NOMO-1 (cell line): ENCODE measurements around the gene DUSP3.
"Not testable (repeated sequence)": the region's sequence is repeated elsewhere in the genome, so short reads cannot be mapped to it uniquely, and the experiment has no call there.

Experiments
- DNase-seq, 2 experiments: peaks; one replicate each; lab custom pipeline; 2025; ENCODE audit not compliant: unreplicated experiment in 2 of 2; lab: John Stamatoyannopoulos, UW

DUSP3 gene

DNA sequence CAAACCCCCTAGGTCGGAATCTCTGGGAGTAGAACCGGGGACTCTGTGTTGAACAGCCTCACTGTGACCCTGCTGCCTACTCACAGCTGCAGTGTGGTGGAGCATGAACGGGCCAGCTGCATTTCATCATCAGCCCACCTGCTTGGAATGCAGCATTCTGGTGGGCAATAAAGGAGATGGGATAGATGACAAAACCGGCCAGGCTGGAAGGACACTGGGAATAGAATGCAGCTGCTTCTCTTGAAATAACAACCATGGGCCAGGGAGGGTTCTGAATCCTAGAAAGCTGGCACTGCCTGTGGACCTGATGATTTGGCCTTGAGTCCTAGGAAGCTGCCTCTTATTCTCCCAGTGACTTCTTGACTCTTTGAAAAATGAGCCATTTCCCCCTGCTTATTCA, 25.0 kb upstream of the DUSP3 start:
- no peak for DNase-seq

DNA sequence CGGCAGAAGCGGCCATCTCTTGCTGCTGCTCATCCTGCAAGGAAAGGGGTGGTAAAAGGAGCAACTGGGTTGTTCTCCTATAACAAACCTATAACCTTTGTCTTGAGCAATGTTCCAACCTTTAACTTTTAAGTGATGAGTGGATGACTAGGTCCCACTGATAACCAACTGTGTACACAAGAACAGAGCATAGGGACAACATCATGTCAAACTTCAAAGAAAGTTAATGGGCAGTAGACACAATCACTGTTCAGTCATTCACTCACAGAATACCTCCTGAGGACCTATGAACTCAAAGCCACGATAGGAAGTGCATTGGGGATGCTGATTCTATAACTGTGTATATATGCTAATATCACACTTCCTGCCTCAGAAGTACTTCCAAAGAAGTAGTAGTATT, 23.1 kb upstream of the DUSP3 start:
- no peak for DNase-seq

DNA sequence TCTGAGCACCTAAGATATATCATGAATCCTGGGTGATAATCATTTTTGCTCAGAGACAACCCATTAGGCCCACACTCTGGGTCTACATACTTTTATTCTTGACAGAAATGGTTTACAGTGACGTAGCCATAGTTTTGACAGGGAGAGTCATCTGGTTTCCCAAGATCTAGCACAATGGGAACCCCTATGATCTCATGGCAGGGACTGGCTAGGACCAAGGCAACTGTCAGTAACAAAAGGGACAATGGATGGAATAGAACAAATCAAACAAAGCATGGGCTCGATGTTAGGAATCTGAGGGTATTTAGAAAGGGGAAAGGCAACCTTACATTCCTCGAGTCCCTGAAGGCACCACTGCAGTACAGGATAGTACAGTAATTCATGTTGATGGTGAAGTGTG, 22.0 kb upstream of the DUSP3 start:
- no peak for DNase-seq

DNA sequence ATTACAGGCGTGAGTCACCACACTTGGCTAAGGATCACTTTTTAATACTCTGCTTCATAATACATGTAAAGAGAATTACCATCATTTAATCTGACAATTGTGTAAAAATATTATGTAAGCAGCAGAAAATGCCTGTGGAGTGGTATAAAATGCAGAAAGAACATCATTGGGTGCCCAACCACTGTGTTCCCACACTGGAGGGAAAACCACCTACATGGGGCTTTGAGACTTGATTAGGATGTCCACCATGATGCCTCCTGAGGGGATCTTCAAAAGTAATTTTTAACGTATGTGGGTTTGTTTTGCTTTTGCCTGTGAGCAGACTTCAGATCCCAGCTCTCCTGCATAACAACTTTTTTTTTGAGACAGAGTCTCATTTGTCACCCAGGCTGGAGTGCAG, 20.3 kb upstream of the DUSP3 start:
- no peak for DNase-seq

DNA sequence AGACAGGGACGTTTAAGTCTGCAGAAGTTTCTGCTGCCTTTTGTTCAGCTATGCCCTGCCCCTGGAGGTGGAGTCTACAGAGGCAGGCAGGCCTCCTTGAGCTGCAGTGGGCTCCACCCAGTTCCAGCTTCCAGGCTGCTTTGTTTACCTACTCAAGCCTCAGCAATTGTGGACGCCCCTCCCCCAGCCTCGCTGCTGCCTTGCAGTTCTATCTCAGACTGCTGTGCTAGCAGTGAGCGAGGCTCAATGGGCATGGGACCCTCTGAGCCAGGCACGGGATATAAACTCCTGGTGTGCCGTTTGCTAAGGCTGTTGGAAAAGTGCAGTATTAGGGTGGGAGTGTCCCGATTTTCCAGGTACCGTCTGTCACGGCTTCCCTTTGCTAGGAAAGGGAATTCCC, 19.2 kb upstream of the DUSP3 start:
- DNase-seq, result not testable (repeated sequence)

DNA sequence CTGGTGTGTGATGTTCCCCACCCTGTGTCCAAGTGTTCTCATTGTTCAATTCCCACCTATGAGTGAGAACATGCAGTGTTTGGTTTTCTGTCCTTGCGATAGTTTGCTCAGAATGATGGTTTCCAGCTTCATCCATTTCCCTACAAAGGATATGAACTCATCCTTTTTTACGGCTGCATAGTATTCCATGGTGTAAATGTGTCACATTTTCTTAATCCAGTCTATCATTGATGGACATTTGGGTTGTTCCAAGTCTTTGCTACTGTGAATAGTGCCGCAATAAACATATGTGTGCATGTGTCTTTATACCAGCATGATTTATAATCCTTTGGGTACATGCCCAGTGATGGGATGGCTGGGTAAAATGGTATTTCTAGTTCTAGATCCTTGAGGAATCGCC, 13.9 kb upstream of the DUSP3 start:
- not testable (repeated sequence) for DNase-seq

DNA sequence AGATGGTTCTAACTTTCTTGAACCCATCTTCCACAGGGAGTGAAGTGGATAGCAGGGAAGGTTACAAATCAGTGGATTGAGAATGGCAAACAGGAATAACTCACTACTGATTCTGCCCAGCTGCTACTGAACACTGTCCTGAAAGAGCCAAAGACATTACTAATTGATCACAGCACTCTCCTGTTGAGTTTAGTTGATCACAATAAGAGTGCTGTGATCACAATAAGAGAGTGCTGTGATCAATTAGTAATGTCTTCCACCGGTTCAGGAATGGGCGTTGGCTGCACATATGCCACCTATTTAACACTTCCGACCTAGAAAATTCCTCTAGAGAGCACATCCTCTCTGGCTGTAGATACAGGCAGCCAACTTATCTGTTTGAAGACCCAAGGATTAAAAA, 12.8 kb upstream of the DUSP3 start:
- no peak for DNase-seq

DNA sequence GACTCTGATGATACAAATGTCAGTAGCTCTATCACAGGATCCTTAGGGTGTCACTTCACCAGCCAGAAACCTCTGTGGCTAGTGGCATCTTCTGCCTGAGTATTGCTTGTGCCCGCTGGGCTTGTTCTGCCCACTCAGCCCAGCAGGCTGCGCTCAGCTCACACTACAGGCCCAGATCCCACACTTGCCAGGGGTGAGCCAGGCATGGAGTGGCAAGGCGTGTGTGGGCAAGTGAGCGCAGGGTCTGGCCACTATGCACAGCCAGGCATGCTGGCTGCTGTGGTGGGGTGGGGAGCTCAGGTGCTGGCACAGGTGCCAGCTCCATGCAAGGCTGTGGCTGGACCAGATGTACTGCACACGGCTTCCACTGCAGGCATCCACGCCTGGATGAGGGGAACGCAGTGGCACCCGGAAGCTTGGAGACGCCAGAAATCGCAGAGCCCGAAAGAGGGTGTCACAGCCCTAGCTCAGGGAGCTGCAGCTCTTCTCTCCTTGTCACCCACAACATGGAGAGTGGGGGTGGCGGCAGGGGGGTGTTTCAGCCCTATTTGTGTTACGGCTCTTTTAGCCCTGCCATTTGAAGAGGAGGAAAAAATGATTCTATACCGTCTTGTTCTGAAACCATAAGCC, 11.6 kb upstream of the DUSP3 start:
- no peak for DNase-seq

DNA sequence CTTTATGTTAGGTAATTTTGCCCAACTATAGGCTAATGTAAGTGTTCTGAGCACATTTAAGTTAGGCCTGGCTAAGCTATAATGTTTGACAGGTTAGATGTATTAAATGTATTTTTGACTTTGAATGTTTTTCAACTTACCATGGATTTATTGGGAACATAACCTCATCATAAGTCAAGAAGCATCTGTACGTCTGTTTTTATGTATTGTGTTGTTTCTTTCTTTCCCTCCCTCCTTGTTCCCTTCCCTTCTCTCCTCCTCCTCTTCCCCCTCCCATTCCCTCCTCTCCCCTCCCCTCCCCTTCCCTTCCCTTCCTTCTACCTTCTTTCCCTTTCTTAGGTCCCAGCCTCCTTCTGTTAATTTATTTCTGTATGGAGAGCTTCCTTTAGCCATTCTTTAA, 10.7 kb upstream of the DUSP3 start:
- no peak for DNase-seq

DNA sequence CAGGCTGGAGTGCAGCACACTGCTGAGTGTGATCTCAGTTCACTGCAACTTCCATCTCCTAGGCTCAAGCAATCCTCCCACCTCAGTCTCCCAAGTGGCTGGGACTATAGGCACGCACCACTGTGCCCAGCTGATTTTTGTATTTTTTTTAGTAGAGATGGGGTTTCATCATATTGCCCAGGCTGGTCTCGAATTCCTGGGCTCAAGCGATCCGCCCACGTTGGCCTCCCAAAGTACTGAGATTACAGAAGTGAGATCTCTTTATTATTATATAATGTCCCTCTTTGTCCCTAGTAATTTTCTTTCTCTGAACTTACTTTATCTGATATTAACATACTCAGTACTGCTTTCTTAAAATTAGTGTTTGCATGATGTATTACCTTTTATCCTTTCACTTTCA, 9.8 kb upstream of the DUSP3 start:
- DNase-seq, result no peak

DNA sequence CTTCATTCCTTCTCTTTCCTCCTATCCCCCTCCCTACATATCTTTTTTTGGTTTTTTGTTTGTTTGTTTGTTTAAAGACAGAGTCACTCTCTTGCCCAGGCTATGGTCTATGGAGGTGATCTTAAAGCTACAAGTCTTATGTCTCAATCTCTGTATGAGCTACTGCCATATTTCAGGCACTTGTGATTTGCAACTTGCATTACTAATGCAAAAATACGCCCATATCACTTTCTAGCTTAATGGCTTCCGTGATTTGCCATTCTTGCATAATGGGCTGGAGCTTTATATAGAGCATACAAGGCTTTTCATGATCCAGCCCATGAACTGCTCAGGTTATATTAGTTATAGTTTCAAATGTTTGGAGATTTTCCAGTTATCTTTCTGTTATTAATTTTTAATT, 9.0 kb upstream of the DUSP3 start:
- peak; percentile 74 to 84 for DNase-seq

DNA sequence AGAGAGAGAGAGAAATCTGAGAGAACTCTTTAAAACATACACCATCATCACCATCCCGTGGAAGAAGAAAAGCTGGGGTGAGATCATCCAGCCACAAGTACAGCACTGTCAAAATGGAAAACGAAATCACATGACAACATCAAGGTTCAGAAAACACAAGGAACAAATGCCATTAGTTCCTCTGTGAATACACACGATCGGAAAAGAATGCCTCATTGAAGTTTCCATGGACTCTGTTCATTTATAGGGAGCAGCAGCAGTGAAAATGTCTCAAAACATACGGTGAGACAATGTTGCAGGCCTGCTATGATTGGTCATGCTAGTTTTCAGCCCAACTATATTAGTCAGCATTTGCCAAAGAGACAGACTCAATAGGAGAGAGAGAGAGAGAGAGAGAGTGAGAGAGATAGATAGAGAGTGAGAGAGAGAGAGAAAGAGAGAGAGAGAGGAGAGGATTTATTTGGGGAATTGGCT, 5.9 kb upstream of the DUSP3 start:
- DNase-seq, result no peak

DNA sequence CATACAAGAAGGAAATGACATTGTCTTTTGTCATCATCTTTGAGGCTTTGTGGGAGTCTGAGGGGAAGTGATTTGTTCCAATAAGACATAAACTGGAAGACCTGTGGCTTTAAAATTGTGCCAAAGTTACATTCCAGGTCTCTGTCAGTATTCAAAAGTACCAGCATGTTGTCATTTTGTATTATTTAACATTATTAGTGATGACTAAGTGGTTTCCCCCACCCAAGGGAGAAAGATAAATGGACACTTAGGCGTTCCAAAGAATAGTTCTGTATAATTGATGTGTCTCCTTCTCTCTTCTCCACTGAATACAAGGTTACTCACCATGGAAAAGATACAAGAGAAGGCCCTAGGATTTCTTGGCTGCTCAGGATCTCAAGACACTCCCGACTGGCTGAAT, 5.3 kb upstream of the DUSP3 start:
- DNase-seq, result no peak

DNA sequence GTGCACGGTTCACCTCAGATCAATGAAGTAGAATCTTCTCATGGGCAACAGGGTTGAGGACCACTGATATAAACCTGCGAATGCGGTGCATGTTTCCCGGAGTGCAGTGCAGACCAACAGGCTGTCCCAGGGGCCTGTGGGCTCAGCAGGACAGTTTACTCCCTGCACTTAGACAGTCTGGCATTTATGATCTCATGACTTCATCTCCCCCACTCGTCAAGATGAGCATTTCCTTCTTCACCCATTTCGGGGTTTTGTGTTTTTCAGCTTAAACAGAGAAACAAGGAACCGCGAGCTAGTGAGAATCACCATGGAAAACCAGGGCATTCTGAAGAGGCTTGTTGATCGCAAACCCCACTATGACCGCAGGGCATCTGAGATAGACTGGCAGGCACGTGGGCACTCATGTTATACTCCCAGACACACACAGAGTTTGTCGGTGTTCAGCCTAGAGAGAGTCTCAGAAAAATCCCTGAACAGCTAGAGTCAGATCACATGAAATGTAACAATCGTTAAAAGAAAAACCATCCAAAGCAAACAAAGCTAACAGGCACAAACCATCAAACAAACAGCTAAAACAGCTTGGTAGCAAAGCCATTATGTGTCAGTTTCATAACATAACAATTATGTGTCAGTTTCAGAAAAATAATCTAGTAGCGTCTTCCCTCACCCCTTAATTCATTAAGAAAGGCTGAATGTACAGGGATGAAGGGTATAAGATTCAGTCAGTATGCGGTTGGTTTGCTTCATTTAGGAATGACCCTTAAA, 4.3 kb upstream of the DUSP3 start:
- no peak for DNase-seq

DNA sequence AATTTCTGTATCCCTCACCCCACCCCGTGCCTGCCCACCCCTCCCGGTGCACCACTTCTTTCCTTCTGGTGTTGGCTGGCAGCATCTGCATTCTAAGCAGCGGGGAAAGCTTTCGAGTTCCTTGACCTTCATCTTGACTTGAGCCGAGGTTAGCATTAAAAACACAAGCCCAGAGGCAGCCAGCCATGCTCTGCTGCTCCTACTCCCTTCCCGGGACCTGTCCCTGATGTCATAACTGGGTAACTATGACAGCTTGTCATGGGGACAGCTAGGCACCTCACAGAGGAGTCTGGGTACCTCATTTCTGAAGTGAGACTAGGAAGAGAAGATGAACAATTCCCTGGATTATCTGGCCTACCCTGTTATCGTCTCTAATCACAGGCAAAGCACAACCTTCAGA, 1.4 kb upstream of the DUSP3 start, which contains the start of gene CFAP97D1:
Gene CFAP97D1 (plus strand): TSS at position 301 of the 400 bp plus-strand sequence. CDS start 28 bp downstream, at position 329.
- no peak for DNase-seq

DNA sequence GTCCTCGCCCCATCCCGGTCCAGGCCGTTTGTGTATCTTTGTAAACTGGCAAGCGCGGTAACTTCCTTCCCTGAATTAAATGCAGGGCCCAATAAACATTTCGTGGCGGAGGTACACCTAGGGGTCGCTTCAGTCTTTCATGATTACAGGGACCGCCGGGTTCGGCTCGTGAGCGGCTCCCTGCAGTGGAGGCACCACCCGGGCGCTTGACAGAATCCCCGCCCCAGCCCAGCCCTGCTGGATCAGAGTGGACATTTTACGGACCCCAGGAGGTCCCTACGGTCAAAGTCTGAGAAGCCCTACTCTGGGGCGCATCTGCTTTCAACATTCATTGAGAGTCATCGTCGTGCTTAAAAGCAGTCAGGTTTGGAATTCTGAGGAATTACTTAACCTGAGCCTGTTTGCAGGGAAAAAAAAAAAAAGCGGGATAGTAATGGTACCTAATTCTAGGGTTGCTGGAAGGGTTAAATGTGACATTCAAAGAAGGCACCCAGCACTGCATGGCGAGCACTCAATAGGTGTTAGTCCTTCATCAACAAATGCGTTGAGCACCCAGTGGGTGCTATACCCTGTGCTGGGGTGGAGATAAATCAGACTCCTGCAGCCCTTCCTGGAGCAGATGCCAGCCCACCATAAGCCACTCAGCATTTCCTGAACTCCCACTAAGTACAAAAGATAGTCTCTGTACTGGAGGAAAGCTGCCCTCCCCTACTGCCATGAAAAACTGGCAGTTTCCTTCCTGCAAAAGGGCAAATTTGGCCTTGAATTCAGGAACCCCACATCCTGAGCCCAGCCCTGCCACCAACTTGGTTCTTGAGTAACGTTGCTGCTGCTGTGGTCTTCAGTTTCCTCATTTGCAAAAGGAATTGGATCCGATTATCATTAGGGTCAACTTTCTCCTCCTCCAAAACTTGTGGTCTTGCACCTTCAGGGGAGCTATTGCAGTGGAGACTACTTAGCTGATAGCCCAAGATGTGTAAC, 658 bp upstream of the DUSP3 start:
- DNase-seq, result peak; percentile 74 to 75

DNA sequence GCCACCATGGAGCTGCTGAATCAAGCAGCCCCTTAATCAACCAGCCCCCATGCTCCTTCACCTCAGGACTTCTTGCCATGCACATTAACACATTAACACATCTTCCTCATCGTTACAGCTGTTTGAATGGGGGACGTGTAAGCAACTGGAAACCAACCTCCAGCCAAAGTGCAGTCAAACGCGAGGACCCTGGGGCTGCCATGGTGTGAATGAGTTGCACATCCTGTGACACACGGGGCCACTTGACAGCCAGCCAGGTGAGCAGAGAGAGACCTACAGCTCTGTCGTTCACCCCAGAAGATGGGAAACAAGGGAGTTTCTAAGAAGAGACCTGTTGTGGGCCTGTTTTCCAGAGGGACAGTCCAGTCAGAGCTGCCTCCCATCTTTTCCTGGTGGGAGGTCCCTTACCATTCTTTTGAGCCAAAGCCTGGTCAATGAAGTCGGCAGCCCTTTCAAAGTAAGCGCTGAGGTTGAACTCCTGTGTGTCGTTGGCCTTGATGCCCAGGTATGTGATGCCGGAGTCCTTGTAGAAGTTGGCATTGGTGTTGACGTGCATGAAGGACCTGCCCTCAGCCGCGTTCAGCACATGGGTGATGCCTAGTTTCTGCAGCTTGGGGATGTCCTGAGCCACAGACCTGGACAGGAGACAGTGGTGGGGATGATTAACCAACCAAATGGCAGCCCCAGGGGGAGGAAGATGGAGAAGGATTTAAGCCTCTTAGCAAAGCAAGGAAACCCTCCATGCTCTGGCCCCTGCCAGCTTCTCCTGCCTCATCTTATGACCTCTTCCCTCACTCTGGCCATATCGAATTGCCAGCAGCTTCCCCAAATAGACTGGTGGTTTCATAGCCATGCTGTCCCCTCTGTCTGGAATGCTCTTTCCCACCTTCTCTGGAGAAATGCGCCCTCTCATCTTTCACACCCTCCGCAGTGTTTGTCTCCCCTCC, 4.2 kb downstream of the DUSP3 start:
- DNase-seq, result no peak

DNA sequence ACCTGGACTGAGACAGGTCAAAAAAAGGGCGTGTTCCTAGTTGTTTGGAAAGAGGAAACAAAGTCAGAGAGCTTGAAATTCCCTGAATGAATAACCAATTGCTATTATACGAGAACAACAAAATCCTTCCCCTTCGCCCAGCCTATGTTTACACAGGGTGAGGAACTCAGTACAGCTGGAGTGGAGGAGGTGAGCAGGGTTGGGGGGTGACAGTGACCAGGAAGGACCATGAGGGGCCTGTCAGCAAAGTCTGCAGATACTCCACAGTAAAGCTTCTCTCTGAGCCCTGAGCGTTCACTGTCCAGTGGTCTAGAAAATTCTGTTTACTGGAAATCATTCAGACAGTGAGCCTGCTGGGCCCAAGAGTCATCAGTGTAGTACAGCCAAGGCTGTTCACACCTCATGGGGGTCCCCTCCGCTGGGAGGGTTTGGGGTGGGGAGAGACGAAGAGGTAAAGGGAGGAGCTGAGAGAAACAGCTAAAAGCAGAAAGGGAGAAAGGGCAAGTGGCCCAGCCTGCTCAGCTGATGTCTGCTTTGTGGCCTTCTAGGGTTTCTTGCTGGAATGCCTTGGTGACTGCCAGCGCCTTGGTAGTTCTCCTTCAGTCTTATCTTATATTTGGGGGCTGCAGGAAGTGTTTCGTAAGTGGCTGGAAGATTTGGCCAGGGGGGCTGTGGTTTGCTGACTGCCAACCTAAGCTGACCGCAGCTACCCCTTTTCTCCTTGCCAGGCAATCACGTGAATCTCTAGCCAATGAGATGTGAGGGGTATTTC, 5.7 kb downstream of the DUSP3 start:
- peak; percentile 95 to 97 for DNase-seq

DNA sequence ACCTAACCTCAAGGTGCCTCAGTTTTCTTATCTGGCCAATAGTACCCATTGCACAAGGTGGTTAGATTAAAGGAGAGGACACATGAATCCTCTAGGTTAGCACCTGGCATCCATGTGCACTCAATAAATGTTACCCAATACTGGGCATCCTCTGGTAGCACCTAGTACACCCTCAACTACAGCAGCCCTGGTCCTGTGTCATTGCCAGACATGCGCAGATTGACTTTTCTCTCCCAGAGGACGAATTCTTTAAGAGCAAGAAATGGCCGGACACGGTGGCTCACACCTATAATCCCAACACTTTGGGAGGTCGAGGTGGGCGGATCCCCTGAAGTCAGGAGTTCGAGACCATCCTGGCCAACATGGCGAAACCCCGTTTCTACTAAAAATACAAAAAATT, 7.3 kb downstream of the DUSP3 start:
- no peak for DNase-seq
